Calu3 (cell line): ENCODE results near the gene PDGFB. TPM values are rescaled to one million over a fixed set of nuclear protein-coding genes. Genes with fewer than 3 reads are reported as not detected.
A peak's percentile ranks its signal among the peaks of the same experiment; 100 is the strongest.
"Not testable (repeated sequence)": the region's sequence is repeated elsewhere in the genome, so short reads cannot be mapped to it uniquely, and the experiment has no call there.

Experiments used
- BruUV-seq: library from RNA; stranded (reverse); fragments of 400-500 nt; replicated peaks from 2 replicates; lab custom pipeline; 2021; lab: Mats Ljungman, UMichigan
- CTCF ChIA-PET: fragments of 300-600 bp; sonication (Branson Sonifier 250); formaldehyde crosslinking; loops from one replicate; lab custom pipeline; 2022; ENCODE audit warnings: antibody characterized with exemption; lab: Charles Lee
- DNase-seq: peaks from one replicate; pipeline ENCODE4 v3.0.0; 2022
- H3K27ac Mint-ChIP-seq: one replicate; pipeline ENCODE4 v1.8.0; 2022; ENCODE audit warnings: mixed read lengths; ENCODE audit not compliant: unreplicated experiment
- H3K27me3 Mint-ChIP-seq: one replicate; pipeline ENCODE4 v1.8.0; 2022; ENCODE audit warnings: mixed read lengths; ENCODE audit not compliant: unreplicated experiment
- H3K36me3 Mint-ChIP-seq: one replicate; pipeline ENCODE4 v1.8.0; 2022; ENCODE audit warnings: mild to moderate bottlenecking, moderate library complexity, mixed read lengths; ENCODE audit not compliant: insufficient read depth, unreplicated experiment
- H3K4me1 Mint-ChIP-seq: one replicate; pipeline ENCODE4 v1.8.0; 2022; ENCODE audit warnings: mild to moderate bottlenecking, low read depth, mixed read lengths; ENCODE audit not compliant: unreplicated experiment
- H3K4me3 Mint-ChIP-seq: one replicate; pipeline ENCODE4 v1.8.0; 2022; ENCODE audit warnings: mild to moderate bottlenecking, low read depth, moderate library complexity, mixed read lengths; ENCODE audit not compliant: unreplicated experiment
- H3K9me3 Mint-ChIP-seq: one replicate; pipeline ENCODE4 v1.8.0; 2022; ENCODE audit warnings: low read depth, mixed read lengths; ENCODE audit not compliant: unreplicated experiment
- CTCF ChIP-seq: fragments of 200-600 bp; IDR thresholded peaks from one replicate; pipeline ENCODE4 v1.8.0; 2022; ENCODE audit warnings: antibody characterized with exemption; ENCODE audit not compliant: unreplicated experiment
- intact Hi-C: fragments of 100-400 bp; cut with micrococcal nuclease; formaldehyde crosslinking; loops from one replicate; pipeline ENCODE4 v1.10.0; 2022; ENCODE audit not compliant: unreplicated experiment
- total RNA-seq: library from RNA; stranded (reverse); gene quantifications from 2 replicates; pipeline ENCODE4 v1.2.3, GENCODE V29; 2022

PDGFB gene
- total RNA-seq, 1 experiment from 2014 or later = 25.9 TPM

DNA sequence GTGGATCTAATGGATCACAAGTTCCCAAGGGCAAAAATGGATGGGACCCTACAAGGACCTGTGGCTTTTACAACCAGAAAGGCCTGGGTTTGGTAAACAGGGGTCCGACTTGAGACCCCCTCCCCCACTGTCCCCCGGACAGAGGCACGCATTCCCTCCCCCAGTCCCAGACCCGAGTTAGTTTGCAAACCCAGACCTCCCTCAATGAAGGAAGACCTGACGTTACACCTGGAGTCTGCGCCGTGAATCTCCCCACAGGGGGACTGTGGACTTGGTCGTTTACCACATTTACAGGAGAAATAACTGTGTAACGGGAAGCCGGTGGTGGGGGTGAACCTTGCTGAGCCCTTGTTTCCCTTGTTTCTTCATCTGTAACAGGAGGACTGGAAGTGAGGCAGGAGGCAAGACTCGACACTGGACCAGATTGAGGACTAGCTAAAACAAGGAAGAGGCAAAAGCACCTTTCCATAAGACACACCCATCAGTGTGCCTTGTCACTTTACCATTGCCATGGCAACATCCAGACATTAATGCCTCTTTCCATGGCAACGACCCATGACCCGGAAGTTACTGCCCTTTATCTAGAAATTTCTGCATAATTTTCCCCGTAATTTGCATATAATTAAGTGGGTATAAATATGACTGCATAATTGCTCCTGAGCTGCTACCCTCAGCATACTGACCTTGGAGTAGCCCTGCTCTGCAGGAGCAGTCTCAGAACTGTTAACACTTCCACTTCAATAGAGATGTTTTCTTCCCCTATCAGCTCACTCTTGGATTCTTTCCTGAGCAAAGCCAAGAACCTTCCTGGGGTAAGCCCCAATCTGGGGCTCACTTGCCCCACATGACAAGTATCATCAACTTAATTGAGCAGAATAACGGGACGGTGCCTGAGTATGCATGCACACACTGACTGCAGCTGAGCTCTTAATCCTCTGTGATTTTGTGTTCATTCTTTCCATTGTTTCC is 25.4 kb downstream of the PDGFB start:
- peaks cover 7% of the 10 kb centered on the region for H3K9me3 Mint-ChIP-seq
- no peak for DNase-seq
- H3K4me1 Mint-ChIP-seq = peaks cover 28% of the 10 kb centered on the region
- H3K27me3 Mint-ChIP-seq = no peaks in the 10 kb centered on the region
- H3K27ac Mint-ChIP-seq = peak overlapping the region; percentile 15
- BruUV-seq = no TSS peak
- no peak for TF ChIP-seq CTCF
- H3K4me3 Mint-ChIP-seq = no peak overlapping the region
- CTCF ChIA-PET = interaction anchor here (0.6 kb wide), 1 partner anchor 364 kb away, joined by 3 read pairs; no protein-coding TSS in a partner anchor
- intact Hi-C loops = no loop called here
- peaks cover 41% of the 10 kb centered on the region for H3K36me3 Mint-ChIP-seq

DNA sequence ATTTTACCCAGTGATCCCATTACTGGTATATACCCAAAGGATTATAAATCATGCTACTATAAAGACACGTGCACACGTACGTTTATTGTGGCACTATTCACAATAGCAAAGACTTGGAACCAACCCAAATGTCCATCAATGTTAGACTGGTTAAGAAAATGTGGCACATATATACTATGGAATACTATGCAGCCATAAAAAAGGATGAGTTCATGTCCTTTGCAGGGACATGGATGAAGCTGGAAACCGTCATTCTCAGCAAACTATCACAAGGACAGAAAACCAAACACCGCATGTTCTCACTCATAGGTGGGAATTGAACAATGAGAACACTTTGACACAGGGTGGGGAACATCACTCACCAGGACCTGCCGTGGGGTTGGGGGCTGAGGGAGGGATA is 26.4 kb downstream of the PDGFB start:
- intact Hi-C loops, H3K27me3 Mint-ChIP-seq, H3K27ac Mint-ChIP-seq, H3K9me3 Mint-ChIP-seq, CTCF ChIA-PET, BruUV-seq, H3K4me3 Mint-ChIP-seq, DNase-seq: not testable (repeated sequence)
- Mint-ChIP-seq H3K4me1 (peaks cover 36% of the 10 kb centered on the region), H3K36me3 (peaks cover 39% of the 10 kb centered on the region)

- Mint-ChIP-seq H3K4me3 (no peak overlapping the region), H3K4me1 (peaks cover 42% of the 10 kb centered on the region), H3K9me3 (peaks cover 7% of the 10 kb centered on the region), H3K36me3 (peaks cover 35% of the 10 kb centered on the region), H3K27me3 (no peaks in the 10 kb centered on the region), H3K27ac (peak overlapping the region; percentile 83)
- no TSS peak for BruUV-seq
- no peak for DNase-seq
- CTCF ChIA-PET = interaction anchor here (1.5 to 1.6 kb wide), 2 partner anchors 9 to 82 kb away, joined by 4 to 5 read pairs; no protein-coding TSS in a partner anchor
- no peak for TF ChIP-seq CTCF
- intact Hi-C loops = no loop called here
Measured at GRCh38 chr22:39216143-39216490, 28.7 kb downstream of the PDGFB start.

DNA sequence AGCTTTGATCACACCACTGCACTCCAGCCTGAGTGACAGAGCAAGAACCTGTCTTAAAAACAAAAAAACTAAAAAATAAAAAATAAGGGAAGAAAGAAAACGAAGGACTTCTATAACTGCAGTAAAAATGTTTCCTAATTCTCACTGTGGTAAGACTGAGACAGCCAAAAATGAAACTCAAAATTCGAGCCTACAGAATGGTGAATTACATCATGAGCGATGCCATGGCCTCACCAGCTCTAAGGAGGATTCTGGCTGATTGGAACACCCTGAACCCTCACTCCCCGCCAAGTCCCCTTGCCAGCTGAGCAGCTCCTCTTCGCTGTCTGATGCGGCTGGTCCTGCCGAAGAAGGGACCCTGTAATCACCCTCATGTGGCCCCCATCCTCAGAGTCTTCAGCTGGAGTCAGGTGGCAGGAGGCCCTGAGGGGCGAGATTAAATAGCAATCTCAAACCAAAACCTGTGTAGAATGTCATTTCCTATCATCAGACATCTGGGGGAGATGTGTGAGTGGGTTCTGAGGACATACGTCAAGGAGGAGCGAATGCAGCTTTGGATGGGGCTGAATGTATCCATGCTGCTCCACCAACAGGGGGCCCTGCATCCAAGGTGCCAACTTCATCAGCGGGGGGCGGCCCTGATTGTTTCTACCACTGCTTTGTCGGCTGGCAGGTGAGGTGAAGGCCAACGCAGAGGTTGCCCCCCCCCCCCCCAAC is 29.2 kb downstream of the PDGFB start:
- Mint-ChIP-seq H3K4me1 (peaks cover 37% of the 10 kb centered on the region), H3K27ac (peak overlapping the region; percentile 83), H3K27me3 (no peaks in the 10 kb centered on the region), H3K9me3 (peaks cover 7% of the 10 kb centered on the region), H3K4me3 (no peak overlapping the region), H3K36me3 (peaks cover 30% of the 10 kb centered on the region)
- no peak for DNase-seq
- peak; percentile 42 for TF ChIP-seq CTCF
- CTCF ChIA-PET = interaction anchor here (0.6 to 2.1 kb wide), 10 partner anchors 8 to 1703 kb away, joined by 3 to 10 read pairs (median 5); no protein-coding TSS in a partner anchor
- intact Hi-C loops = no loop called here
- no TSS peak for BruUV-seq
